Transverse colon (tissue), 4 donors: ENCODE data around the gene GPR33. TPM values are rescaled to one million over a fixed set of nuclear protein-coding genes. Genes with fewer than 3 reads are reported as not detected.
"Not testable (repeated sequence)": the region's sequence is repeated elsewhere in the genome, so short reads cannot be mapped to it uniquely, and the experiment has no call there.

Experiments used
- DNase-seq: peaks from one replicate; pipeline ENCODE4 v3.0.0-alpha.2; 2019
- H3K27ac ChIP-seq, 4 donors: fragments of 200-600 bp; sonication (generic); 2 replicates each; pipeline ENCODE4 v1.5.1; 2016 to 2018; ENCODE audit warnings: inconsistent platforms in 4 of 4
- H3K27me3 ChIP-seq: fragments of 200-600 bp; sonication (generic); 2 replicates; pipeline ENCODE4 v1.5.1; 2017; ENCODE audit warnings: inconsistent platforms
- H3K36me3 ChIP-seq, 4 donors: fragments of 200-600 bp; sonication (generic); 2 replicates each; pipeline ENCODE4 v1.5.1; 2017 to 2019; ENCODE audit warnings: inconsistent platforms in 4 of 4
- H3K4me1 ChIP-seq, 4 donors: fragments of 200-600 bp; sonication (generic); 2 replicates each; pipeline ENCODE4 v1.5.1; 2017 to 2020; ENCODE audit warnings: inconsistent platforms in 4 of 4
- H3K4me3 ChIP-seq, 4 donors: fragments of 200-600 bp; sonication (generic); 1 replicate in 1 of 4; 2 replicates in 3 of 4; pipeline versions ENCODE4 v1.5.1 to v1.6.1; 2017 to 2019; ENCODE audit warnings: inconsistent platforms in 4 of 4
- H3K9me3 ChIP-seq, 2 donors: fragments of 200-600 bp; sonication (generic); 2 replicates each; pipeline ENCODE4 v1.5.1; 2017 to 2019; ENCODE audit warnings: inconsistent platforms in 2 of 2
- EP300 ChIP-seq: sonication (generic); formaldehyde crosslinking; IDR thresholded peaks from one replicate; pipeline ENCODE4 v1.6.1; 2017; ENCODE audit warnings: antibody characterized with exemption, low read depth
- POLR2A ChIP-seq: fragments of 450-650 bp; IDR thresholded peaks from one replicate; pipeline ENCODE4 v1.6.1; 2016; ENCODE audit warnings: antibody characterized with exemption, mild to moderate bottlenecking, moderate library complexity
- POLR2AphosphoS5 ChIP-seq, 3 donors: sonication (generic); formaldehyde crosslinking; IDR thresholded peaks; one replicate each; pipeline ENCODE4 v1.6.1; 2016; ENCODE audit warnings: antibody characterized with exemption in 3 of 3
- WGBS, 2 donors: methylation state at CpG; one replicate each; pipeline ENCODE4 v1.1.5; 2018; ENCODE audit warnings: low coverage in 1 of 2; 5-methylcytosine and 5-hydroxymethylcytosine counted together
- in situ Hi-C, 4 donors: fragments of 200-750 bp; cut with MboI; loops; one replicate each; pipeline versions ENCODE4 v1.15.0 to v1.15.1; 2017; ENCODE audit warnings: low sequenced_read_pairs in 3 of 4, low pct_ligation_motif_present in 1 of 4, low pct_unique_long_range_greater_than_20kb in 1 of 4
- intact Hi-C: fragments of 100-400 bp; cut with DNase I; formaldehyde crosslinking; loops from one replicate; pipeline ENCODE4 v1.15.1; 2023; ENCODE audit warnings: low total_unique reads
- total RNA-seq, 4 donors: library from RNA; depleted of rRNA; stranded (reverse); fragments of >200 nt; gene quantifications; one replicate each; pipeline ENCODE4 v1.1.0, GENCODE V29; 2016
- TF ChIP-seq, protein P1 (sequence below), 5 experiments: fragments of 200-600 bp in 3 of 5; fragments of 450-650 bp in 2 of 5; sonication (generic) in 3 of 5; IDR thresholded peaks; 1 replicate in 2 of 5; 2 replicates in 3 of 5; pipeline ENCODE4 v1.5.1; 2016 to 2017; ENCODE audit warnings: antibody characterized with exemption in 5 of 5, inconsistent platforms in 3 of 5, mild to moderate bottlenecking in 2 of 5, moderate library complexity in 1 of 5

The GPR33 gene
- total RNA-seq, 4 donors from 2014 or later, result not detected

DNA sequence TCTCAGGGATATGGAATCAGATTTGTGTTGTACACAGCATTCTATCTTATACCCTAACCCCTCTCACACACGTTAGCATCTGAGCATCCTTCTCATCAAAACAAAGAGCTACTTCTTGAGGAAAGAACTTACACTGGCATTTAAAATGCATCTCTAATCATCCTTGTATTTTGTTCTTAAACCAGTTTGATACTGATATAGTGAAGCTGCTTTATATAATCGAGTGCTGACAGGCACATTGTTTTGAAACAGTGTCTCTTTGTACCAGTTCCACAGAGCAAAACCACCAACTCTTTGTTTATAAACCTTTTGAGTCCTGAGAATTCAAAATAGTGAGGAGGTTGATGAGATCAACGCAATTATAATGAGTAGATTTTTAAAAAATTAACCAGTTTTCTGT lies 8.8 kb downstream of the GPR33 start:
- WGBS, 2 donors, result 74 to 80% methylated on average over 3 of the region's 3 CpGs
- in situ Hi-C loops, result no loop called here
- Histone ChIP-seq H3K27me3 (no peaks in the 10 kb centered on the region), H3K27ac (no peak overlapping the region), H3K4me1 (no peaks in the 10 kb centered on the region), H3K4me3 (no peak overlapping the region), H3K9me3 (no peaks in the 10 kb centered on the region), H3K36me3 (no peaks in the 10 kb centered on the region)
- TF ChIP-seq POLR2A, result no peak
- TF ChIP-seq, protein P1, sequence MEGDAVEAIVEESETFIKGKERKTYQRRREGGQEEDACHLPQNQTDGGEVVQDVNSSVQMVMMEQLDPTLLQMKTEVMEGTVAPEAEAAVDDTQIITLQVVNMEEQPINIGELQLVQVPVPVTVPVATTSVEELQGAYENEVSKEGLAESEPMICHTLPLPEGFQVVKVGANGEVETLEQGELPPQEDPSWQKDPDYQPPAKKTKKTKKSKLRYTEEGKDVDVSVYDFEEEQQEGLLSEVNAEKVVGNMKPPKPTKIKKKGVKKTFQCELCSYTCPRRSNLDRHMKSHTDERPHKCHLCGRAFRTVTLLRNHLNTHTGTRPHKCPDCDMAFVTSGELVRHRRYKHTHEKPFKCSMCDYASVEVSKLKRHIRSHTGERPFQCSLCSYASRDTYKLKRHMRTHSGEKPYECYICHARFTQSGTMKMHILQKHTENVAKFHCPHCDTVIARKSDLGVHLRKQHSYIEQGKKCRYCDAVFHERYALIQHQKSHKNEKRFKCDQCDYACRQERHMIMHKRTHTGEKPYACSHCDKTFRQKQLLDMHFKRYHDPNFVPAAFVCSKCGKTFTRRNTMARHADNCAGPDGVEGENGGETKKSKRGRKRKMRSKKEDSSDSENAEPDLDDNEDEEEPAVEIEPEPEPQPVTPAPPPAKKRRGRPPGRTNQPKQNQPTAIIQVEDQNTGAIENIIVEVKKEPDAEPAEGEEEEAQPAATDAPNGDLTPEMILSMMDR (IDR thresholded peaks at IDR 0.05), result no peak
- TF ChIP-seq EP300, result no peak
- TF ChIP-seq POLR2AphosphoS5 (IDR thresholded peaks at IDR 0.05), result no peak
- no peak for DNase-seq
- intact Hi-C loops, result no loop called here

DNA sequence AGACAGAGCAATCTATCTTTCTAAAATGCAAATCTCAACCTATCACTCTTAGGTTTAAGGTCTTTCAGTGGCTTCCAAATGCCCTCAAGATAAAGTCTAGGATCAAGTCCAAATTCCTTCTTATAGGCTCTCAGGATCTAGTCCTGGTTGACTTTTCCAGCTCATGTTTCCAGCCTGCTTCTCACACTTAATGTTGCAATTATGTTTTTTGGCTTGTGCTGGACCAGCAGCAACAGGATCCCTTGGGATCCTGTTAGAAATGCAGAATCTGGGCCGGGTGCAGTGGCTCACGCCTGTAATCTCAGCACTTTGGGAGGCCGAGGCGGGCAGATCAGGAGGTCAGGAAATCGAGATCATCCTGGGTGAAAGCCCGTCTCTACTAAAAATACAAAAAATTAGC lies 10.6 kb downstream of the GPR33 start:
- TF ChIP-seq POLR2A (no peak), EP300 (no peak), POLR2AphosphoS5 (IDR thresholded peaks at IDR 0.05) (no peak)
- TF ChIP-seq, protein P1 (IDR thresholded peaks at IDR 0.05), result no peak
- no peak for DNase-seq
- H3K27ac ChIP-seq, result no peak overlapping the region
- no peaks in the 10 kb centered on the region for H3K36me3 ChIP-seq
- H3K4me3 ChIP-seq, result no peak overlapping the region
- H3K4me1 ChIP-seq, result no peaks in the 10 kb centered on the region
- no peaks in the 10 kb centered on the region for H3K9me3 ChIP-seq
- WGBS, 2 donors, result 92% methylated on average over 6 of the region's 6 CpGs; no CpG with 5 or more reads in 1 of the 2 donors
- intact Hi-C loops (no loop called here), in situ Hi-C loops (no loop called here)
- no peaks in the 10 kb centered on the region for H3K27me3 ChIP-seq

- 78 to 92% methylated on average over 2 to 4 of the region's 4 CpGs for WGBS, 2 donors
- DNase-seq, result no peak
- Histone ChIP-seq H3K27ac (no peak overlapping the region), H3K4me1 (no peaks in the 10 kb centered on the region), H3K9me3 (no peaks in the 10 kb centered on the region), H3K4me3 (no peak overlapping the region), H3K27me3 (no peaks in the 10 kb centered on the region), H3K36me3 (no peaks in the 10 kb centered on the region)
- TF ChIP-seq EP300, result no peak
- TF ChIP-seq POLR2AphosphoS5 (IDR thresholded peaks at IDR 0.05), result no peak
- TF ChIP-seq, protein P1 (IDR thresholded peaks at IDR 0.05), result no peak
- no peak for TF ChIP-seq POLR2A
- intact Hi-C loops (no loop called here), in situ Hi-C loops (no loop called here)
Observed at GRCh38 chr14:31476131-31476866, 11.5 kb downstream of the GPR33 start.

DNA sequence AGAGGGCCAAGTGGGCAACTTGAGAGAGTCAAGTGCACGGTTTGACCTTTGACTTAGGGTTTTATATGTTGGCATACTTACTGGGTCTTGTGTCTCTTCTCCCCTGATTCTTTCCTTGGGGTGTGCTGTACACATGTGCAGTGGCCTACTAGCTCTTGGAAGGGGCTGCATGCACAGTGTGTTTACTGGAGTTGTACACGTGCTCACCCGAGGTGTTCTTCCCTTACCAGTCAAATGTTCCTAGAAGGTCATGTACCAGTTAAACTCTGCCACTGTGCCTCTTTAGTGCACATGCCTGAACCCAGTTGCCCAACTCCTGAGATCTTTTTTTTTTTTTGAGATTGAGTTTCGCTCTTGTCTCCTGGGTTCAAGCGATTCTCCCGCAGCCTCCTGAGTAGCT lies 21.3 kb downstream of the GPR33 start:
- TF ChIP-seq EP300 (no peak), POLR2AphosphoS5 (IDR thresholded peaks at IDR 0.05) (no peak)
- intact Hi-C loops, result no loop called here

DNA sequence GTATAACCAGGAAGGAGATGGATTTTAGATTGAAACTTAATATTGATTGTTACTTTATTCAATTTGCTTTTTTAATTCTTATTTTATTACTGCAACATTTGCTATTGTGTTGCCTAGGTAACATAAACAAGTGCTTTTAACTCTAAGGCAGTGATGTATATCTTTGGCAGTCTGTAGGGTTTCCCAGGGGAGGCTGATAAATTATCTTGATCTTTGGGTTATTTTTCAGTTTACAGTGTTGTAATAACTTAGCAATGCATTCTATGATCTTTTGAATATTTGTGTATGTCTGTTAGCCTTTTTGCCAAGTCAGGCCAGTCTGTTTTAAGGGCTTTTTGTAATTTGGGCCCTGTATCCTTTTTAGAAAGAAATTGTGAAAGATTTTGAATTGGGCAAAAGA lies 22.7 kb downstream of the GPR33 start:
- Histone ChIP-seq H3K27ac (no peak overlapping the region), H3K36me3 (no peaks in the 10 kb centered on the region), H3K9me3 (no peaks in the 10 kb centered on the region), H3K27me3 (no peaks in the 10 kb centered on the region), H3K4me1 (peaks cover 0 to 4% (median 0%) of the 10 kb centered on the region in 4 donors), H3K4me3 (no peak overlapping the region)
- intact Hi-C loops, result no loop called here
- TF ChIP-seq POLR2A (no peak), POLR2AphosphoS5 (IDR thresholded peaks at IDR 0.05) (no peak), EP300 (no peak)
- TF ChIP-seq, protein P1 (IDR thresholded peaks at IDR 0.05), result no peak
- no peak for DNase-seq
- in situ Hi-C loops, result no loop called here

More for the DNA sequence above, 21.3 kb downstream of the GPR33 start:
- Histone ChIP-seq H3K9me3 (no peaks in the 10 kb centered on the region), H3K27me3 (no peaks in the 10 kb centered on the region), H3K4me1 (peaks cover 0 to 4% (median 0%) of the 10 kb centered on the region in 4 donors), H3K36me3 (no peaks in the 10 kb centered on the region), H3K27ac (no peak overlapping the region), H3K4me3 (no peak overlapping the region)
- 80 to 83% methylated on average over 4 to 6 of the region's 6 CpGs for WGBS, 2 donors
- in situ Hi-C loops, result no loop called here
- DNase-seq, result no peak

DNA sequence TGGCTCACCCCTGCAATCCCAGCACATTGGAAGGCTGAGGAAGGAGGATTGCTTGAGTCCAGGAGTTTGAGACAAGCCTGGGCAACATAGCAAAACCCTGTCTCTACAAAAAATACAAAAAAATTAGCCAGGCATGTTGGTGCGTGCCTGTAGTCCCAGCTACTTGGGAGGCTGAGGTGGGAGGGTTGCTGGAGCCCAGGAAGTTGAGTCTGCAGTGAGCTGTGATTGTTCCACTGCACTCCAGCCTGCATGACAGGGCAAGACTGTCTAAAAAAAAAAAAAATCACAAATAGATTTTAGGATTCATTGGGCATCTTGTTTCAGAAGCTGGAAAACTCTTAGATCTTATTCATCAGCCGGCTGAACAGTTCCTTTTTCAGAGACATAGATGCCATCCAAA lies 25.4 kb downstream of the GPR33 start:
- H3K27ac ChIP-seq, H3K36me3 ChIP-seq, in situ Hi-C loops, intact Hi-C loops, DNase-seq, H3K9me3 ChIP-seq, H3K4me1 ChIP-seq, H3K27me3 ChIP-seq, H3K4me3 ChIP-seq: not testable (repeated sequence)
- WGBS, 2 donors, result 82 to 89% methylated on average over 2 of the region's 2 CpGs
